ENCODE results near the gene RXYLT1.
"Not testable (repeated sequence)": the region's sequence is repeated elsewhere in the genome, so short reads cannot be mapped to it uniquely, and the experiment has no call there.

Gene RXYLT1

DNA sequence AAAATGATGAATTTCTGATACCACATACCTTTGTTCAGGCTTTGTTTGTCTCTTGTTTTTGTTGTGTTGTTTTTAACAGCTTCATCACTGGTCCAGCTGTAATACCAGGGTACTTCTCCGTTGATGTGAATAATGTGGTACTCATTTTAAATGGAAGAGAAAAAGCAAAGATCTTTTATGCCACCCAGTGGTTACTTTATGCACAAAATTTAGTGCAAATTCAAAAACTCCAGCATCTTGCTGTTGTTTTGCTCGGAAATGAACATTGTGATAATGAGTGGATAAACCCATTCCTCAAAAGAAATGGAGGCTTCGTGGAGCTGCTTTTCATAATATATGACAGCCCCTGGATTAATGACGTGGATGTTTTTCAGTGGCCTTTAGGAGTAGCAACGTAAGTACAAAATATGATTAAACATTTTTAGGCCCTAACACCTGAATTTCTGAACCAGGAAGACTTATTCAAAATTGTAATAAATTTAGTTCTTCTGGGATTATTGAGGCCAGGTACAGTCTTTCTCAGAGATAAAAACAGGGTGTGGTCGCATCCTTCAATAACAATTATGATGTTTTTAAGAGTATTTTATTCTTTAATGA is 22.4 kb downstream of the RXYLT1 start:
- no peak for DNase-seq (ENCODE audit: low read depth, low spot score)

DNA sequence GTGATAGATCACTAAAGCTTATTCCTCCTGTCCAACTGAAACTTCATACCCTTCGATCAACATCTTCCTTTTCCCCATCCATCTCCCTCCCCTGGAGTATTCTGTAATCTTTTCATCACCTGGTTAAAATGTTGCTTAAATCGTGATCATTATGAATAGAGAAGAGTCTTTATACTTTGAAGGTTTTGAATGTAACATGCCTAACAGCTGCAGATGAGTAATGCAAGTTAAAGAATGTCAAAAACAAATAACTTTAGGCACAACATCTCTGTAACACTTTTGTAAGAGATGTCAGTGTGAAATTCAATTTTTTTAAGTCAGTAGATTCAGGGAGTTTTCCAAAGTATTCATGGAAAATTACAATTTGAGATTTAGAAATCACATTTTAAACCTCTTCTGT is 25.0 kb downstream of the RXYLT1 start:
- no peak for DNase-seq (ENCODE audit: low read depth, low spot score)

DNA sequence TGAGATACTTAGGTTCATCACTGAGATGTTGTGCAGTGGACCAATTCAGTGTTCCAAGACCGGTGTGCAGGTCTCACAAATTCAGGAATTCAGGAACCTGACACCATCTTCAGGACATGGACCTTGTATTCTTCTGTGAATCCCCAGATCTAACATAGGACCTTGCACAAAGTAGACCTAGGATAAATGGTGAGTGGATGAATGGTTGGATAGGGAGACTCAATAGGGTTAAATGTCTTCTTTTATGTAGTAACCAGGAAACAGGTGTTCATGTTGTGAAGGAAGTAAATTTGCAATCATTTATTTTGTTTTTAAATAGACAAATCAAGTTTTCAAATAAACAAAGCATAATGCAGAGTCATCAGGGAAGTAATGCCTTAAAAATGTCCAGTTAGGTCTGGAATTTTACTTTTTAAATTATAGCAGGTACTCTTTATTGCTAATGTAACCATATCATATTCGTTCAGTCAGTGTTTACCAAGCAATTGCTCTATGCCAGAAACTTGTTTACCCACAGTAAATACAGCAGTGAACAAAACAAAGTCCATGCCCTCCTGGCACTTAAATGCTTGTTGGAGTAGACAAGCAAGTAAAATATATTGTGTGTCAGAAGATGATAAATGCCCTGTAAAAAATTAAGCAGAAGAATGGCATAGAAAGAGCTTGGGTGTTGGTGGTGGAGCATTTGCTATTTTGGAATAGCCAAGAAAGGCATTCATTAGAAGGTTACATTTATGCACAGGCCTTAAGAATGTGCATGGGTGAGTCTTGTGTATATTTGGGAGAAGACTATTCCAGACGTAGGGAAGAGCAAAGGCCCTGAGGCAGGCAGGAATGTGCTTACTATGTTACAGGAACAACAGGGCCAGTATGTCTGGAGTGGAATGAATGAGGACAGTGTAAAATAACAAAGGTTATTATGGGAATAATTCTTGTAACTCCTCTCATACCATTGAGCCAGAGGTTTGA is 26.3 kb downstream of the RXYLT1 start:
- DNase-seq (ENCODE audit: low read depth, low spot score) = no peak

DNA sequence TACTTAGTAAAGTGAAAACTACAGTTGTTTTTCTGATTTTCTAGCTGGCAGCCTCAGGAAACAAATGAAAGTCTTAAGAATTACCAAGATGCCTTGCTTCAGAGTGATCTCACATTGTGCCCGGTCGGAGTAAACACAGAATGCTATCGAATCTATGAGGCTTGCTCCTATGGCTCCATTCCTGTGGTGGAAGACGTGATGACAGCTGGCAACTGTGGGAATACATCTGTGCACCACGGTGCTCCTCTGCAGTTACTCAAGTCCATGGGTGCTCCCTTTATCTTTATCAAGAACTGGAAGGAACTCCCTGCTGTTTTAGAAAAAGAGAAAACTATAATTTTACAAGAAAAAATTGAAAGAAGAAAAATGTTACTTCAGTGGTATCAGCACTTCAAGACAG is 28.9 kb downstream of the RXYLT1 start:
- DNase-seq (ENCODE audit: low read depth, low spot score) = no peak

- no peak for DNase-seq (ENCODE audit: low read depth, low spot score)
Measured at GRCh38 chr12:63809566-63809965, 29.9 kb downstream of the RXYLT1 start.

- no peak for DNase-seq (ENCODE audit: low read depth, low spot score)
Measured at GRCh38 chr12:63811334-63811733, 31.6 kb downstream of the RXYLT1 start.

DNA sequence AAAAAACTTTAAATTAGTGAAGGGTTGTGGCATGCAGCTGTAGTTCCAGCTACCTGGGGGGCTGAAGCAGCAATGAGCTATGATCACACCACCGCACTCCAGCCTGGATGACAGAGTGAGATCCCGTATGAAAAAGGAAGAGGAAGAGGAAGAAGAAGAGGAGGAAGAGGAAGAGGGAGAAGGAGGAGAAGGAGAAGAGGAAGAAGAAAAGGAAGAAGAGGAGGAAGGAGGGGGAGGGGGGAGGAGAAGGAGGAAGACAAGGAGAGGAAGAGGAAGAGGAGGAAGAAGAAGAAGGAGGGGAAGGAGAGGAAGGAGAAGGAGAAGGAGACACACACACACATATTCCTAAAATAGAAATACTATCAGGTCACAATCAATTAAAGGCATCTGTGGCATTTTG is 32.0 kb downstream of the RXYLT1 start:
- DNase-seq (ENCODE audit: low read depth, low spot score) = no peak

DNA sequence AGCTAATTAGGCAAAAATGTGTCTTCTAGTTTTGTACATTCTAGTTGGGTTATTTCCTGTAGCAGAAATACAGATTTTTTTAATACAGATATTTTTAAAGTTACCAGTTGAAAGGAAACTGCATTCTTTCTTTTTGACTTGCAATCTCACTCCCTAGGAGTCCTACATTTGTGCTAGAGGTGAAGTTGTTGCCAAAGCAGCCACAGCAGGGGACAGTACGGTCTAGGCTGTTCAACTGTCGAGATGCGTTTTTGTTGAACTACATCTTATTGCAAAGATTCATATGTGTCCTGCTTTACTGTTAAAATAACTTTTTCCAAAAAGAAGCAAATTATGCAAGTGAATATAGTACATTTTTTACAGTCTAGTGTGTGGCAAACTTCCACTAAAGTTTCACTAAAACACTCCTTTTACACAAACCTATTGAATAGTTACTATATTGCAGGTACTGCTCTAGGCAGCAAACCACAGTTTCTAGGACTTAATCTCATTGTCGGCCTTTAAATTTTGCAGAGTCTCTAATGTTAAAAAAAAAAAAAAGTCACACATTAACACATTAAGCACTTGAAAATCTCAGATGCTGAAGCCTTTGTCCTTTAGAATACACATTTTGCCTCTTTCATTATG is 34.5 kb downstream of the RXYLT1 start:
- no peak for DNase-seq (ENCODE audit: low read depth, low spot score)

GRCh38 chr12:63815482-63815852 is 35.8 kb downstream of the RXYLT1 start:
- DNase-seq (ENCODE audit: low read depth, low spot score) = no peak

- DNase-seq (ENCODE audit: low read depth, low spot score) = no peak
Measured at GRCh38 chr12:63816031-63816430, 36.3 kb downstream of the RXYLT1 start.

DNA sequence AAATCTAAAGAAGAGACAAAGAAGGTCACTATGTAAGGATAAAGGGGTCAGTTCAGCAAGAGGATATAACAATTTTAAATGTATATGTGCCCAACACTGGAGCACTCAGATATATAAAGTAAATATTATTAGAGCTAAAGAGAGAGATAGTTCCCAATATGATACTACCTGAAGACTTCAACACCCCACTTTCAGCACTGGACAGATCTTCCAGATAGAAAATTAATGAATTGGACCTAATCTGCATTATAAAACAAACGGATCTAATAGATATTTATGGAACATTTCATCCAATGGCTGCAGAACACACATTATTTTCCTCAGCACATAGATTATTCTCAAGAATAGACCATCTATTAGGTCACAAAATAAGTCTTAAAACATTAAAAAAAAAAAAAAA is 40.7 kb downstream of the RXYLT1 start:
- DNase-seq (ENCODE audit: low read depth, low spot score) = no peak

GRCh38 chr12:63821781-63822251 is 42.1 kb downstream of the RXYLT1 start:
- no peak for DNase-seq (ENCODE audit: low read depth, low spot score)

GRCh38 chr12:63822352-63822751 is 42.6 kb downstream of the RXYLT1 start:
- DNase-seq (ENCODE audit: low read depth, low spot score) = no peak

DNA sequence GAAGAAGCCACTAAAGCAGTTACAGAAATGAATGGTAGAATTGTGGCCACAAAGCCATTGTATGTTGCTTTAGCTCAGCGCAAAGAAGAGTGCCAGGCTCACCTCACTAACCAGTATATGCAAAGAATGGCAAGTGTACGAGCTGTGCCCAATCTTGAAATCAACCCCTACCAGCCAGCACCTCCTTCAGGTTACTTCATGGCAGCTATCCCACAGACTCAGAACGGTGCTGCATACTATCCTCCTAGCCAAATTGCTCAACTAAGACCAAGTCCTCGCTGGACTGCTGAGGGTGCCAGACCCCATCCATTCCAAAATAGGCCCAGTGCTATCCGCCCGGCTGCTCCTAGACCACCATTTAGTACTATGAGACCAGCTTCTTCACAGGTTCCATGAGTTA is 43.3 kb downstream of the RXYLT1 start:
- DNase-seq (ENCODE audit: low read depth, low spot score) = no peak

DNA sequence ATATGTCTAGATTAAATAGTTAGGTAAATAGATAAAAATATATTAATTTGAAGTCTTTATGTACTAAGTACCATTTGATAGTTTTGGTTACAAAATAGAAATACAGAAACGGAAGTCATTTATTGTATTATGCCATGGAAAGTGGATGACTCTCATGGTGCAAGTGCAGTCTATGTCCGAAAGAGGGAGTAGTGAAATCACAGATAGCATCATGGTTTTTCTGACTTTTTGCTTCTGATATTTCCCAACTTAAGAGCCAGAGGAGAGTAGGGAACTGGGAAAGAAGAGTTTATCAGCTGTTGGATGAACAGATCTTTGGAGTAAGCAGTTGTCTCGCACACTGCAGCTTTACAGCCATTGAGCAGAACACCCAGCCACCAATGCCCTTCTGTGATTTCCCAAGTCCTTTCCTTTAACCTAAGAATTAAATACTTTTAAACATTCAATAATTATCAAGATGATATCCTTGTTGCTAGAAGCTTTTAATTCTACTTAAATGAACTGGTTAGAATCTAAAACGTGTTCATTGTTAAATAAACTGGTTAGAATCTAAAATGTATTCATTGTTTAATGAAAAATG is 46.4 kb downstream of the RXYLT1 start:
- DNase-seq (ENCODE audit: low read depth, low spot score) = no peak

DNA sequence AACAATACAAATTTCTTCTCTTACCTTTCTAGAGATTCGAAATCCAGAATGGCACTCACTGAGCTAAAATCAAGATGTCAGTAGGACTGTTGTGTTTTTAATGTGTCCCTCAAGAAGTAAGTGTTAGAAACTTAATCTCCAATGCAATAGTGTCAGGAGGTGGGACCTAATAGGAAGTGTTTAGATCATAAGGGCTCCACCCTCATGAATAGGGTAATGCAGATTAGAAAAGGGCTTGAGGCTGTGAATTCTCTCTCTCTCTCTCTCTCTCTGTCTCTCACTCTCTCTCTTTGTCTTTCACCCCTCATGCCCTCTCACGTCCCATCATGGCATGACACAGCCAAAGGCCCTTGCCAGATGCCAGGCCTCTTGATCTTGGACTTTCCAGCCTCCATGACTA is 49.2 kb downstream of the RXYLT1 start:
- no peak for DNase-seq (ENCODE audit: low read depth, low spot score)

DNA sequence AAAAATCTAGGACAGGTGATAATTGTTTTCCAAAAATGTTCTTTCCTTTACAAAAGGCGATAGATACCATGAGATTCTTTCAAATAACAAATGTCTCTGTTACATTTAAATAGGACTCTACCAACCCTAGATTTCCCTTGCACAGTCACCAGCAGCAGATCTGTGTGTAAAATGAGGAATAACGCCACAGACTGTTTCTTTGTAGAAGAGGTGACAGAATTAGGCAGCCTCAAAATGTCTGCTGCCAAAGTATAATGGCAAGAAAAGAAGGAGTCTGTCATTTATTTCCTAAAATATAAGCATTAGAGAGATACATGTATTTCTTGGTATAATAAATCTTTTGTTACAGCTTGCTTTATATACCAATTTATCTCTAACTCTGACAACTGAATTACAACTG is 56.3 kb downstream of the RXYLT1 start:
- no peak for DNase-seq (ENCODE audit: low read depth, low spot score)

DNA sequence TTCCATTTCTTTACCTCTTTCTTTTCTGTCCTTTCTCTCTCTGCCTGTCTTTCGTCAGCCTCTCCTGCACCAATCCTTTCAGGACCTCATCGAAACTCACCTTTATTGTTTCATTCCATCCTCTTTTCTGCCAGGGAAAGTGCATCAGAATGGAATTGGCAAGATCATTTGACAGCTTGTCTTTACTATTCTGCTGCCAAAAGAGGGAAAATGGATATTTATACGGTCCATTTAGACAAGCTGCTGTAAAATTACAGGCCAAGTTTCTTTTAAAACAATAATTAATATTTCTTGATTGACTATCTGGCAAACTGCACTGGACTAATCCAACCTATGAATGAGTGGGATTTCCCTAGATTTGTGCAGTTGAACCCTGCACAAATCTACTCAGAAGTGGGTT is 57.2 kb downstream of the RXYLT1 start:
- DNase-seq (ENCODE audit: low read depth, low spot score) = no peak

GRCh38 chr12:63838411-63838810 is 58.7 kb downstream of the RXYLT1 start:
- DNase-seq (ENCODE audit: low read depth, low spot score) = no peak

- DNase-seq (ENCODE audit: low read depth, low spot score) = no peak
Measured at GRCh38 chr12:63841011-63841410, 61.3 kb downstream of the RXYLT1 start.

- DNase-seq (ENCODE audit: low read depth, low spot score) = no peak
Measured at GRCh38 chr12:63841571-63841970, 61.9 kb downstream of the RXYLT1 start.

GRCh38 chr12:63842750-63843149 is 63.0 kb downstream of the RXYLT1 start:
- not testable (repeated sequence) for DNase-seq (ENCODE audit: low read depth, low spot score)

Data from activated CD4-positive, CD25-positive, alpha-beta regulatory T cell treated with anti-CD3 and anti-CD28 coated beads, Interleukin-2, amount 50 U/mL, for 16 hours (primary cell).